ENCODE data around the gene ALOX15. TPM values are rescaled to one million over a fixed set of nuclear protein-coding genes. Genes with fewer than 3 reads are reported as not detected.

The ALOX15 gene
- total RNA-seq, 2 donors from 2014 or later = not detected

DNA sequence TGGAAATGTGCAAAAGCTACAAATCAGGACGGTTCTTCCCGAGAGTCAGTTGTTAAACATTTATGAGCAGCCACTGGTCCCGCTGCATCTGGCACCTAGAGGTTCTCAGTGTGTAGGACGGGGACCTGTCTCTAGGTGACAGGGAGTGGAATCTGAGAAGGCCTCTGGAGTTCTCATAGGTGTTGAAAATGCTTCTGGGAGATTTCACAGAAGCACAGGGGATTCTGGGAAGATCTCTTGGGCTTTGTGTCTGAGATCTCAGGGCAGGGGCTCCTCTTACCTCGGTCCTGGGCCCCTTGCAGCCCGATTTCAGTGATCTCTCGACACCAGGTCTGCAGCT, 8.9 kb downstream of the ALOX15 start:
- H3K4me1 Mint-ChIP-seq = peaks cover 4% of the 10 kb centered on the region
- Histone ChIP-seq H3K9me3 (ENCODE audit: control insufficient read depth, low read length) (no peaks in the 10 kb centered on the region), H3K36me3 (ENCODE audit: control insufficient read depth, insufficient read depth, low read length) (no peaks in the 10 kb centered on the region), H3K27ac (ENCODE audit: low read depth, low read length) (no peak overlapping the region), H3K9ac (ENCODE audit: extremely low read depth, low read length, poor library complexity, severe bottlenecking) (no peak overlapping the region), H3K4me3 (ENCODE audit: low read length) (no peak overlapping the region), H3K4me1 (ENCODE audit: control insufficient read depth, insufficient read depth, low read length) (no peaks in the 10 kb centered on the region), H3K27me3 (ENCODE audit: control insufficient read depth, insufficient read depth, low read length, poor library complexity, severe bottlenecking) (peaks cover 26% of the 10 kb centered on the region)
- no peaks in the 10 kb centered on the region for H3K36me3 Mint-ChIP-seq (ENCODE audit: low read depth)
- WGBS, 2 experiments (ENCODE audit: insufficient coverage in 1 of 2, insufficient read length in 1 of 2) = 64 to 73% methylated on average over 7 of the region's 7 CpGs
- no peaks in the 10 kb centered on the region for H3K9me3 Mint-ChIP-seq
- H3K27me3 Mint-ChIP-seq (ENCODE audit: insufficient read depth) = peaks cover 33% of the 10 kb centered on the region
- TF ChIP-seq CTCF (conservative IDR thresholded peaks at IDR 0.05) = no peak
- no peak overlapping the region for H3K4me3 Mint-ChIP-seq
- no peak for DNase-seq
- H3K27ac Mint-ChIP-seq = peak overlapping the region; percentile 14

- no peak overlapping the region for H3K27ac Mint-ChIP-seq
- no peak overlapping the region for H3K27ac ChIP-seq (ENCODE audit: low read depth, low read length)
- H3K27me3 ChIP-seq (ENCODE audit: control insufficient read depth, insufficient read depth, low read length, poor library complexity, severe bottlenecking) = peaks cover 20% of the 10 kb centered on the region
- peaks cover 32% of the 10 kb centered on the region for H3K27me3 Mint-ChIP-seq (ENCODE audit: insufficient read depth)
- no peaks in the 10 kb centered on the region for H3K36me3 Mint-ChIP-seq (ENCODE audit: low read depth)
- H3K4me3 Mint-ChIP-seq = no peak overlapping the region
- H3K4me1 Mint-ChIP-seq = peaks cover 4% of the 10 kb centered on the region
- no peak overlapping the region for H3K4me3 ChIP-seq (ENCODE audit: low read length)
- no peak for TF ChIP-seq CTCF (conservative IDR thresholded peaks at IDR 0.05)
- H3K9ac ChIP-seq (ENCODE audit: extremely low read depth, low read length, poor library complexity, severe bottlenecking) = no peak overlapping the region
- DNase-seq = peak; percentile 89
- no peaks in the 10 kb centered on the region for H3K9me3 Mint-ChIP-seq
- H3K9me3 ChIP-seq (ENCODE audit: control insufficient read depth, low read length) = no peaks in the 10 kb centered on the region
- H3K36me3 ChIP-seq (ENCODE audit: control insufficient read depth, insufficient read depth, low read length) = no peaks in the 10 kb centered on the region
- H3K4me1 ChIP-seq (ENCODE audit: control insufficient read depth, insufficient read depth, low read length) = no peaks in the 10 kb centered on the region
- WGBS, 2 experiments (ENCODE audit: insufficient coverage in 1 of 2, insufficient read length in 1 of 2) = 75 to 77% methylated on average over 16 to 21 of the region's 21 CpGs
Measured at GRCh38 chr17:4631836-4632580, 9.5 kb downstream of the ALOX15 start.

DNA sequence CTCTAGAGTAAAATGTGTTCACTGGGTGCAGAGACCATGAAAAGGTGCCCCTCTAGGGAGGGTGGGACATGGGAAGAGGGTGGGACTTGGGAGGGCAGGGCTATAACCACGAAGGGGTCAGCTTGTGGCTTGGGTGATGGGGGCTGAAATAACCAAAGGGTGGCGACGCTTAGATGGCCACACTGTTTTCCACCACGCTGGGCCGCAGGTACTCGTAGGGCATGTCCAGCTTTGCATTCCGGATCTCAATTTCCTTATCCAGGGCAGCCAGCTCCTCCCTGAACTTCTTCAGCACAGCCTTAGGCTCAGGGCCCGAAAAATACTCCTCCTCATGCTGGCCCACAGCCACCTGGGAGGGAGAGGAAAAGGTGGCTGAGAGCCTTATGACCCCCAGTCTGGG, 10.0 kb downstream of the ALOX15 start:
- no peak for DNase-seq
- H3K9ac ChIP-seq (ENCODE audit: extremely low read depth, low read length, poor library complexity, severe bottlenecking) = no peak overlapping the region
- peaks cover 15% of the 10 kb centered on the region for H3K27me3 ChIP-seq (ENCODE audit: control insufficient read depth, insufficient read depth, low read length, poor library complexity, severe bottlenecking)
- 96% methylated on average over 8 of the region's 8 CpGs; no CpG with 5 or more reads in 1 of the 2 experiments for WGBS, 2 experiments (ENCODE audit: insufficient coverage in 1 of 2, insufficient read length in 1 of 2)
- no peak overlapping the region for H3K4me3 Mint-ChIP-seq
- H3K27ac Mint-ChIP-seq = no peak overlapping the region
- H3K27ac ChIP-seq (ENCODE audit: low read depth, low read length) = no peak overlapping the region
- no peaks in the 10 kb centered on the region for H3K9me3 Mint-ChIP-seq
- no peaks in the 10 kb centered on the region for H3K9me3 ChIP-seq (ENCODE audit: control insufficient read depth, low read length)
- no peak overlapping the region for H3K4me3 ChIP-seq (ENCODE audit: low read length)
- peaks cover 26% of the 10 kb centered on the region for H3K27me3 Mint-ChIP-seq (ENCODE audit: insufficient read depth)
- no peaks in the 10 kb centered on the region for H3K4me1 ChIP-seq (ENCODE audit: control insufficient read depth, insufficient read depth, low read length)
- H3K36me3 ChIP-seq (ENCODE audit: control insufficient read depth, insufficient read depth, low read length) = no peaks in the 10 kb centered on the region
- H3K36me3 Mint-ChIP-seq (ENCODE audit: low read depth) = no peaks in the 10 kb centered on the region
- no peak for TF ChIP-seq CTCF (conservative IDR thresholded peaks at IDR 0.05)
- H3K4me1 Mint-ChIP-seq = peaks cover 4% of the 10 kb centered on the region

Measured in endodermal cell (in vitro differentiated cells).